K562 (cell line): ENCODE results near the gene PRR35. TPM values are rescaled to one million over a fixed set of nuclear protein-coding genes. Genes with fewer than 3 reads are reported as not detected.

ENCODE experiments used
- ATAC-seq: fragments of 200-7000 bp; cut with Tn5 transposase; 3 replicates; pipeline ENCODE4 v1.9.1; 2020; ENCODE audit warnings: moderate library complexity
- BruUV-seq: library from RNA; stranded (reverse); fragments of 400-500 nt; replicated peaks from 2 replicates; lab custom pipeline; 2021; lab: Mats Ljungman, UMichigan
- CTCF ChIA-PET: fragments of 300-600 bp; formaldehyde crosslinking; extraction: SDS; loops from one replicate; lab custom pipeline; 2021; ENCODE audit warnings: low intra/inter-chr PET ratio; lab: Yijun Ruan, JAX
- POLR2A ChIA-PET: fragments of 300-600, 350-650 bp; sonication (Branson Sonifier 250); formaldehyde crosslinking; extraction: SDS; loops from one replicate; lab custom pipeline; 2021; ENCODE audit warnings: antibody characterized with exemption, inconsistent platforms; lab: Yijun Ruan, JAX
- DNase-seq, 4 experiments: peaks; one replicate each; pipeline versions ENCODE4 v3.0.0 to v3.0.0-alpha.2; 2011 to 2018; ENCODE audit warnings: low spot score in 3 of 4, mixed read lengths in 3 of 4; ENCODE audit errors: extremely low read depth in 1 of 4
- FAIRE-seq: peaks from 2 replicates; lab custom pipeline; 2011; peaks lifted over from hg19 to GRCh38; lab: Jason Lieb, UNC
- H2AFZ ChIP-seq: 2 replicates; pipeline ENCODE4 v1.6.0; 2011; ENCODE audit warnings: low read depth, low read length, control low read depth, inconsistent platforms
- H3K27ac ChIP-seq: fragments of 200-600 bp; 3 replicates; pipeline ENCODE4 v1.8.0; 2011; ENCODE audit warnings: low read depth, mild to moderate bottlenecking, control low read depth, inconsistent platforms, low read length, moderate library complexity, mixed read lengths; ENCODE audit errors: extremely low read depth
- H3K27me3 ChIP-seq, 2 experiments: fragments of 300-600 bp in 1 of 2; 2 replicates in 1 of 2; 3 replicates in 1 of 2; pipeline versions ENCODE4 v1.6.0 to v1.8.0; 2011; ENCODE audit warnings: inconsistent platforms in 2 of 2, low read length in 2 of 2, mild to moderate bottlenecking in 1 of 2, mixed read lengths in 1 of 2, moderate library complexity in 1 of 2; ENCODE audit not compliant: control insufficient read depth in 2 of 2, insufficient read depth in 2 of 2
- H3K36me3 ChIP-seq: fragments of 300-600 bp; 3 replicates; pipeline ENCODE4 v1.8.0; 2011; ENCODE audit warnings: mild to moderate bottlenecking, low read length, inconsistent platforms; ENCODE audit not compliant: control insufficient read depth, insufficient read depth
- H3K4me1 ChIP-seq, 2 experiments: fragments of 200-600 bp in 1 of 2; replicated peaks in 1 of 2; 2 replicates in 1 of 2; 3 replicates in 1 of 2; pipeline versions ENCODE4 v1.5.1 to v1.8.0; 2011; ENCODE audit warnings: inconsistent platforms in 2 of 2, low read length in 2 of 2, mild to moderate bottlenecking in 1 of 2, mixed read lengths in 1 of 2, moderate library complexity in 1 of 2; ENCODE audit not compliant: control insufficient read depth in 2 of 2, insufficient read depth in 2 of 2
- H3K4me2 ChIP-seq: 2 replicates; pipeline ENCODE4 v1.6.1; 2011; ENCODE audit warnings: low read length, control low read depth, inconsistent platforms, mixed read lengths; ENCODE audit not compliant: insufficient read depth
- H3K4me3 ChIP-seq: fragments of 200-600 bp; sonication (generic), shearing (Covaris generic); 2 replicates; pipeline ENCODE4 v1.5.1; 2016; ENCODE audit warnings: control low read depth, inconsistent platforms
- H3K79me2 ChIP-seq: fragments of 200-600 bp; 3 replicates; pipeline ENCODE4 v1.8.0; 2011; ENCODE audit warnings: low read length, inconsistent platforms; ENCODE audit not compliant: control insufficient read depth, insufficient read depth
- H3K9ac ChIP-seq, 2 experiments: 2 replicates each; pipeline versions ENCODE4 v1.6.0 to v1.6.1; 2011; ENCODE audit warnings: low read depth in 2 of 2, low read length in 2 of 2, control low read depth in 1 of 2, inconsistent platforms in 1 of 2, mild to moderate bottlenecking in 1 of 2, mixed read lengths in 1 of 2; ENCODE audit not compliant: insufficient read depth in 1 of 2
- H3K9me1 ChIP-seq: one replicate; pipeline ENCODE4 v1.6.0; 2011; ENCODE audit warnings: inconsistent platforms, mild to moderate bottlenecking, low read length, moderate library complexity; ENCODE audit not compliant: control insufficient read depth, insufficient read depth
- H3K9me3 ChIP-seq: replicated peaks from 2 replicates; pipeline ENCODE4 v1.5.1; 2011; ENCODE audit warnings: low read depth, low read length, inconsistent platforms; ENCODE audit not compliant: control insufficient read depth, insufficient read depth
- H4K20me1 ChIP-seq: replicated peaks from 2 replicates; pipeline ENCODE4 v1.6.1; 2011; ENCODE audit warnings: low read length, inconsistent platforms, mixed read lengths; ENCODE audit not compliant: control insufficient read depth, insufficient read depth
- CBX1 ChIP-seq: sonication (generic); IDR thresholded peaks from 2 replicates; pipeline ENCODE4 v1.6.1; 2016; ENCODE audit warnings: antibody characterized with exemption, low read depth, mild to moderate bottlenecking
- CXXC5 ChIP-seq: fragments of 250-450 bp; sonication (Bioruptor Pico); IDR thresholded peaks from 2 replicates; pipeline ENCODE4 v1.8.0; 2022; ENCODE audit warnings: inconsistent platforms, mild to moderate bottlenecking, moderate library complexity
- GTF2A2 ChIP-seq: IDR thresholded peaks from 2 replicates; pipeline ENCODE4 v1.6.1; 2016; ENCODE audit warnings: mild to moderate bottlenecking, missing genetic modification characterization, missing compliant biosample characterization
- IFI16 ChIP-seq: fragments of 250-450 bp; sonication (Bioruptor Pico); IDR thresholded peaks from 2 replicates; pipeline ENCODE4 v2.1.2; 2022; ENCODE audit warnings: mild to moderate bottlenecking, inconsistent platforms
- ZBTB26 ChIP-seq: fragments of 450-650 bp; formaldehyde crosslinking; IDR thresholded peaks from 2 replicates; pipeline ENCODE4 v1.4.0; 2022; ENCODE audit warnings: missing genetic modification characterization
- ZNF830 ChIP-seq: fragments of 250-450 bp; sonication (Bioruptor Pico); IDR thresholded peaks from 2 replicates; pipeline ENCODE4 v1.5.0; 2021; ENCODE audit warnings: mild to moderate bottlenecking
- WGBS: fragments of 100-300 bp; shearing (Covaris generic); methylation state at CpG from one replicate; pipeline ENCODE4 v1.1.6; 2016; ENCODE audit warnings: low coverage, mixed read lengths; ENCODE audit not compliant: insufficient coverage; ENCODE audit errors: missing lambda C conversion rate; 5-methylcytosine and 5-hydroxymethylcytosine counted together
- in situ Hi-C: fragments of 300-500 bp; cut with MboI; formaldehyde crosslinking; loops from 4 replicates; pipeline ENCODE4 v1.15.0; 2018; ENCODE audit warnings: inconsistent platforms, mixed read lengths
- intact Hi-C: fragments of 100-400 bp; cut with micrococcal nuclease; formaldehyde crosslinking; loops from 2 replicates; pipeline ENCODE4 v1.14.2; 2022
- polyA plus RNA-seq, 8 experiments: library from polyadenylated mRNA; depleted of rRNA in 4 of 8; stranded (reverse) in 5 of 8; unstranded in 3 of 8; fragments of >200 nt; fragmentation: Nextera tagmentation in 2 of 8; fragmentation: Illumina TruSeq in 1 of 8; extraction: Ambion mirVana in 2 of 8; extraction: Trizol in 1 of 8; gene quantifications; 2 replicates each; pipeline versions ENCODE4 v1.2.1 to v1.2.3, GENCODE V29; 2011 to 2014; ENCODE audit warnings: inconsistent platforms in 1 of 8, missing spikeins in 1 of 8
- total RNA-seq, 7 experiments: library from RNA; depleted of rRNA in 6 of 7; stranded (reverse); fragments of >200 nt in 6 of 7; fragmentation: Illumina TruSeq in 2 of 7; extraction: Trizol in 2 of 7; gene quantifications; 2 replicates each; pipeline versions ENCODE4 v1.2.1 to v1.2.3, GENCODE V29; 2011 to 2021; ENCODE audit warnings: low replicate concordance in 1 of 7
- TF ChIP-seq, protein P1 (sequence below): fragments of 450-650 bp; IDR thresholded peaks from 2 replicates; pipeline ENCODE4 v1.7.0; 2016; ENCODE audit warnings: borderline replicate concordance

PRR35 gene
- total and polyA plus RNA-seq, 9 of the 15 experiments (the other 6 are each of a cell fraction or from before 2014, with no cell fraction given): 0.17 to 0.45 (median 0.21) TPM; not detected in 5

GRCh38 chr16:527015-527903 lies 32.9 kb upstream of the PRR35 start, which contains the start of gene CAPN15:
Gene CAPN15, plus strand, starts transcription at chr16:527712. Its CDS starts 19,127 bp downstream, at chr16:546839.
- Histone ChIP-seq H3K27ac (peak within 1 kb of the TSS; percentile 98), H3K4me2 (peak within 1 kb of the TSS; percentile 90), H2AFZ (peak within 1 kb of the TSS; percentile 90), H3K36me3 (peaks cover 27% of the 10 kb centered on the region; the same call in 2 of the 3 replicates), H3K9ac (peak within 1 kb of the TSS; percentile 92 to 95), H3K9me3 (no peaks in the 10 kb centered on the region), H3K4me3 (peak within 1 kb of the TSS; percentile 68), H3K27me3 (no peaks in the 10 kb centered on the region), H4K20me1 (peaks cover 15% of the 10 kb centered on the region), H3K4me1 (peaks cover 27 to 79% of the 10 kb centered on the region in 2 experiments), H3K9me1 (peaks cover 13% of the 10 kb centered on the region), H3K79me2 (peaks cover 74% of the 10 kb centered on the region)
- WGBS: under 1% methylated on average over 92 of the region's 129 CpGs
- CTCF ChIA-PET: no interaction called here
- BruUV-seq: no TSS peak
- FAIRE-seq: peak; percentile 48
- DNase-seq: peak; percentile 88 to 92 (median 90)
- peak; percentile 85 for ATAC-seq
- in situ Hi-C loops: no loop called here
- intact Hi-C loops: loop anchor here (5.0 kb wide), 1 partner anchor 40 kb away; the partner anchor contains the start of genes NHLRC4 and PIGQ
- POLR2A ChIA-PET: interaction anchor here (0.6 to 1.3 kb wide), 9 partner anchors 9 to 313 kb away, joined by 3 to 5 read pairs (median 3); partner anchors contain the start of gene METTL26
- TF ChIP-seq ZBTB26 (CRISPR knock-in tag) (no peak), CXXC5 (CRISPR knock-in tag) (peak; percentile 98), GTF2A2 (tag) (no peak), ZNF830 (no peak), CBX1 (no peak; the same call in 1 of the 2 replicates), IFI16 (CRISPR knock-in tag) (no peak)
- TF ChIP-seq, protein P1, sequence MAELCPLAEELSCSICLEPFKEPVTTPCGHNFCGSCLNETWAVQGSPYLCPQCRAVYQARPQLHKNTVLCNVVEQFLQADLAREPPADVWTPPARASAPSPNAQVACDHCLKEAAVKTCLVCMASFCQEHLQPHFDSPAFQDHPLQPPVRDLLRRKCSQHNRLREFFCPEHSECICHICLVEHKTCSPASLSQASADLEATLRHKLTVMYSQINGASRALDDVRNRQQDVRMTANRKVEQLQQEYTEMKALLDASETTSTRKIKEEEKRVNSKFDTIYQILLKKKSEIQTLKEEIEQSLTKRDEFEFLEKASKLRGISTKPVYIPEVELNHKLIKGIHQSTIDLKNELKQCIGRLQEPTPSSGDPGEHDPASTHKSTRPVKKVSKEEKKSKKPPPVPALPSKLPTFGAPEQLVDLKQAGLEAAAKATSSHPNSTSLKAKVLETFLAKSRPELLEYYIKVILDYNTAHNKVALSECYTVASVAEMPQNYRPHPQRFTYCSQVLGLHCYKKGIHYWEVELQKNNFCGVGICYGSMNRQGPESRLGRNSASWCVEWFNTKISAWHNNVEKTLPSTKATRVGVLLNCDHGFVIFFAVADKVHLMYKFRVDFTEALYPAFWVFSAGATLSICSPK: no peak
